GM19467 (cell line): ENCODE results near the gene MORC2.

Source experiments
- ATAC-seq: cut with Tn5 transposase; IDR thresholded peaks from one replicate; pipeline ENCODE4 v1.9.1; 2021; ENCODE audit warnings: mild to moderate bottlenecking, moderate library complexity; ENCODE audit not compliant: unreplicated experiment

Gene MORC2

GRCh38 chr22:30968015-30968923 is at the start of gene MORC2:
Gene MORC2, minus strand, starts transcription at chr22:30968774. Its CDS starts 885 bp downstream, at chr22:30967889.
- ATAC-seq: peak; percentile 16

- no peak for ATAC-seq
These were observed 37.0 kb upstream of the MORC2 start for GRCh38 chr22:31005535-31005934.

GRCh38 chr22:31001124-31001770 is 32.7 kb upstream of the MORC2 start:
- ATAC-seq: no peak

- no peak for ATAC-seq
These were observed 29.8 kb upstream of the MORC2 start for GRCh38 chr22:30998329-30998728.

GRCh38 chr22:30996462-30996861 is 27.9 kb upstream of the MORC2 start:
- no peak for ATAC-seq

GRCh38 chr22:30994960-30995359 is 26.4 kb upstream of the MORC2 start:
- ATAC-seq: no peak

- ATAC-seq: no peak
These were observed 24.0 kb upstream of the MORC2 start for GRCh38 chr22:30992565-30992964.

GRCh38 chr22:30990690-30991089 is 22.1 kb upstream of the MORC2 start:
- ATAC-seq: no peak

GRCh38 chr22:30989474-30989873 is 20.9 kb upstream of the MORC2 start:
- ATAC-seq: no peak

GRCh38 chr22:30985561-30986208 is 17.1 kb upstream of the MORC2 start:
- no peak for ATAC-seq

GRCh38 chr22:30984317-30984716 is 15.7 kb upstream of the MORC2 start:
- ATAC-seq: no peak

GRCh38 chr22:30982512-30982911 is 13.9 kb upstream of the MORC2 start:
- ATAC-seq: no peak

- ATAC-seq: no peak
These were observed 11.4 kb upstream of the MORC2 start for GRCh38 chr22:30979932-30980331.

- no peak for ATAC-seq
These were observed 9.9 kb upstream of the MORC2 start for GRCh38 chr22:30978304-30978962.

GRCh38 chr22:30970356-30970746 is 1.8 kb upstream of the MORC2 start:
- no peak for ATAC-seq

- peak; percentile 29 for ATAC-seq
These were observed 1.2 kb upstream of the MORC2 start for GRCh38 chr22:30969532-30970355.

GRCh38 chr22:30968924-30969531 is 454 bp upstream of the MORC2 start, which contains the start of gene TUG1:
Gene TUG1, plus strand, starts transcription at chr22:30969265.
- ATAC-seq: peak; percentile 91

GRCh38 chr22:30964858-30965257 is 3.7 kb downstream of the MORC2 start:
- ATAC-seq: no peak

GRCh38 chr22:30955153-30955552 is 13.4 kb downstream of the MORC2 start:
- ATAC-seq: no peak

GRCh38 chr22:30953206-30953605 is 15.4 kb downstream of the MORC2 start:
- ATAC-seq: no peak
